T1000 (cell line): Measurements from ENCODE around the gene TMEM108.

ENCODE experiments used
- DNase-seq: peaks from one replicate; lab custom pipeline; 2025; ENCODE audit warnings: mixed read lengths; lab: John Stamatoyannopoulos, UW

TMEM108 gene

DNA sequence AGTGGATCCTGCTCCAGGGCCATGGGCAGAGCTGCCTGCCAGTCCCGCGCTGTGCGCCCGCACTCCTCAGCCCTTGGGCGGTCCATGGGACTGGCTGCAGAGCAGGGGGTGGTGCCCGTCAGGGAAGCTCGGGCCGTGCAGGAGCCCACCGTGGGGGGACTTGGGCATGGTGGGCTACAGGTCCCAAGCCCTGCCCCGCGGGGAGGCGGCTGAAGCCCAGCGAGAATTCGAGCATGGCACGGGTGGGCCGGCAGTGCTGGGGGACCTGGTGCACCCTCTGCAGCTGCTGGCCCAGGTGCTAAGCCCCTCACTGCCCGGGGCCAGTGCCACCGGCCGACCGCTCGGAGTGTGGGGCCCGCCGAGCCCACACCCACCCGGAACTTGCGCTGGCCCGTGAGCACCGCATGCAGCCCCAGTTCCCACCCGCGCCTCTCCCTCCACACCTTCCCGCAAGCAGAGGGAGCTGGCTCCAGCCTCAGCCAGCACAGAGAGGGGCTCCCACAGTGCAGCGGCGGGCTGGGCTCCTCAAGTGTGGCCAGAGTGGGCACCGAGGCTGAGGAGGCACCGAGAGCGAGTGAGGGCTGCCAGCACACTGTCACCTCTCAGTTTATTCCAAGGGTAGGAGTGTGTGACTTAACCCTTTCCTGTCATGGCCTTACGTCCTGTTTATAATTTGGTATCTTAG, 129.3 kb downstream of the TMEM108 start:
- no peak for DNase-seq

- no peak for DNase-seq
Measured at GRCh38 chr3:133168025-133168401, 129.8 kb downstream of the TMEM108 start.

GRCh38 chr3:133169331-133170068, 131.3 kb downstream of the TMEM108 start:
- no peak for DNase-seq

DNA sequence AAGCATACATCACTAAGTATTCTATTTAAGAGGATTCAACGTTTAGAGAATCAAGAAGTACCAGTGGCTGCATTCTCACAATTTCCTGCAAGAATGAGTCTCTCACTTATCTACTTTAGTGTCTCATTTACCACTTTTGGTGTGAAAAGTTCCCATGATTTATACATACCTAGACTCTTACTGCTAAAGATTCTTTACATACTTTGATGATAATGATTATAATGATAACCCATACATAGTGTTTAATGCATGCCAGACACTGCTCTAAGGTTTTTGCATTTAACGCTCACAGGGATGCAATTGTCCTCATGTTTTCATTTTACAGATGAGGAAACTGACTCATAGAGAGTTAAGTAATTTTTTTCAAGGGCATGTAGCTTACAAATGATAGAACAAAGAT, 133.6 kb downstream of the TMEM108 start:
- no peak for DNase-seq

- DNase-seq = no peak
Measured at GRCh38 chr3:133181392-133182150, 143.4 kb downstream of the TMEM108 start.

- no peak for DNase-seq
Measured at GRCh38 chr3:133187870-133188379, 149.7 kb downstream of the TMEM108 start.

- no peak for DNase-seq
Measured at GRCh38 chr3:133188996-133189395, 150.8 kb downstream of the TMEM108 start.

- DNase-seq = no peak
Measured at GRCh38 chr3:133189893-133190292, 151.7 kb downstream of the TMEM108 start.

DNA sequence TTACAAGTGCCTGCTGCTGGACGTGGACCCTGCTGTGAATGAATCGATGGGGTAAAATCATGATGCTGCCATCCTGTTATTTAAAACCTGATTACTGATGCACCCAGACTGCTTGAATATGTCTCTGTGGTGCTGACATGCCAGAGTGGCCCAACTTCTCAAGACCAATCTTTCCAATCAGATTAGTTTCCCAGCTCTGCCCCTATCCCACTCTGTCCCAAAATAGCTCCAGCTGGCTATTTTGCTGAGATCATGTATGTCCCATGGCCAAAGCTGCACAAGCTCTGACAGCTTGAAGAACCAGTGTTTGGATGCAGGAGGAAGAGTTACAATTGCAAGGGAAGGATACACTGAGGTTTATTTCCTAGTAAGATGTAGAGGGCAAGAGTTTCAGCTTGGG, 153.6 kb downstream of the TMEM108 start:
- DNase-seq = no peak

GRCh38 chr3:133192363-133192945, 154.3 kb downstream of the TMEM108 start:
- no peak for DNase-seq

- no peak for DNase-seq
Measured at GRCh38 chr3:133192967-133193366, 154.8 kb downstream of the TMEM108 start.

DNA sequence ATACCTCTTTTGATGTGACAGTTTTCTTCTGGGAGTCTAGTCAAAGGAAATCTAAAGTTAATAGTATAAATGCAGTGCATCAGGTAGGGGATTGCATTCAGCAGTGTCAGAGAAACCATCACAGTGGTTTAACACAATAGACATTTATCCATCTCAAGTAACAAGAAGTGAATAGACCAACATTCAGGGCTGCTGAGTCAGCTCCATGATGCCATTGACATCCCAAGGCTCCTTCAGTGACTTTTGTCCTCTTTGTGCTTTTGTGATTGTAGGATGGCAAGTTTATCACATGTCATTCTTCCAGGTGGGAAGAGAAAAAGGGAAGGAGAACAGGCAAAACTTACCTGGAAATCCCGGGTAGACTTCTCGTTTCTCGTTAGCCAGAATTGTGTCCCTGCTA, 158.3 kb downstream of the TMEM108 start:
- no peak for DNase-seq

GRCh38 chr3:133197619-133198018, 159.4 kb downstream of the TMEM108 start:
- no peak for DNase-seq

- no peak for DNase-seq
Measured at GRCh38 chr3:133206921-133207320, 168.7 kb downstream of the TMEM108 start.

GRCh38 chr3:133208184-133208583, 170.0 kb downstream of the TMEM108 start:
- DNase-seq = no peak

DNA sequence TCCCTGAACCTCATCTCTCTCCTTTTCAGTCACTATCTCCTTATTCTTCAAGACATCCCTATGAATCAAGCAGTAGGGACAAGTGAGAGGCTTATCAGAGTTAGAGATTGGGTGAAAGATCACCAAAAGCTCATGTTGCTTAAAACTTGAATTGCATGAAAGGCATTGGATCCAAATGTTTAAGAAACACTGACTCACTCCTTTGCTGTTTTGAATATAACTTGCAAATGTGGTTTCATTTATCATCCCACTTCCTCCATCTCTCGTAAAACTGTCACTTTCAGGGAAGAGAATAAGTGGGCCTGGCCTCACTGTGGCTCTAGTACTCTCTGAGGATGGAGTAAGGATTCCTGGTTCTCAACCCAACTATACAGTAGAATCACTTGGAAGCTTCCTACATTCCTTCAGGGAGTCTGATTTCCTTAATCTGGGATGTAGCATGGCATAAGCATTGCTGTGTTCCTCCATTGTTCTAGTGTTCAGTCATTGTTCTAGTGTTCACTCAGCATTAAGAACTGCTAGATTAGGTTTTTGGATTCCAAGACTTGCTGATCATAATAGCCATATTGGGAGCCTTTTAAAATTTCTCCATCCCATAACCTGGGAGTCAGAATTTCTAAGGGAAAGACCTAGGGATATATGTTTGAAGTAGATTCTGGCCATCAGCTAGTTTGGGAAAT, 171.8 kb downstream of the TMEM108 start:
- no peak for DNase-seq

GRCh38 chr3:133210656-133211055, 172.5 kb downstream of the TMEM108 start:
- no peak for DNase-seq

- no peak for DNase-seq
Measured at GRCh38 chr3:133211449-133211848, 173.3 kb downstream of the TMEM108 start.

- DNase-seq = no peak
Measured at GRCh38 chr3:133211856-133212255, 173.7 kb downstream of the TMEM108 start.

GRCh38 chr3:133213937-133214336, 175.7 kb downstream of the TMEM108 start:
- no peak for DNase-seq

- no peak for DNase-seq
Measured at GRCh38 chr3:133227813-133228212, 189.6 kb downstream of the TMEM108 start.

GRCh38 chr3:133230195-133230594, 192.0 kb downstream of the TMEM108 start:
- DNase-seq = no peak
